Mucosa of rectum (tissue), 2 donors: ENCODE measurements around the gene PKP1.
A peak's percentile ranks its signal among the peaks of the same experiment; 100 is the strongest.

Source experiments
- H3K27ac ChIP-seq, 2 donors: one replicate each; pipeline ENCODE4 v1.7.0; 2013; ENCODE audit warnings: inconsistent platforms in 2 of 2, low read depth in 2 of 2, low read length in 2 of 2
- H3K27me3 ChIP-seq, 2 donors: one replicate each; pipeline ENCODE4 v1.7.0; 2013; ENCODE audit warnings: low read length in 2 of 2; ENCODE audit not compliant: control insufficient read depth in 2 of 2, insufficient read depth in 2 of 2
- H3K36me3 ChIP-seq, 2 donors: one replicate each; pipeline ENCODE4 v1.7.0; 2013; ENCODE audit warnings: low read length in 2 of 2; ENCODE audit not compliant: control insufficient read depth in 2 of 2, insufficient read depth in 2 of 2
- H3K4me1 ChIP-seq, 2 donors: one replicate each; pipeline ENCODE4 v1.7.0; 2013; ENCODE audit warnings: low read length in 2 of 2, mild to moderate bottlenecking in 1 of 2; ENCODE audit not compliant: control insufficient read depth in 2 of 2, insufficient read depth in 2 of 2
- H3K4me3 ChIP-seq, 2 donors: one replicate each; pipeline ENCODE4 v1.7.0; 2013; ENCODE audit warnings: low read length in 2 of 2
- H3K9ac ChIP-seq, 2 donors: one replicate each; pipeline ENCODE4 v1.7.0; 2013; ENCODE audit warnings: low read length in 2 of 2, low read depth in 1 of 2, mild to moderate bottlenecking in 1 of 2
- H3K9me3 ChIP-seq, 2 donors: one replicate each; pipeline ENCODE4 v1.7.0; 2013; ENCODE audit warnings: low read length in 2 of 2; ENCODE audit not compliant: control insufficient read depth in 2 of 2
- donor health status: healthy.
- donor health status: Normal muscosa, but diverticular disease.

The PKP1 gene

GRCh38 chr1:201291916-201292315, 8.6 kb downstream of the PKP1 start:
- Histone ChIP-seq H3K9ac (no peak overlapping the region), H3K9me3 (no peaks in the 10 kb centered on the region), H3K27me3 (peaks cover 0 to 7% of the 10 kb centered on the region in 2 donors), H3K36me3 (no peaks in the 10 kb centered on the region), H3K27ac (no peak overlapping the region), H3K4me3 (no peak overlapping the region), H3K4me1 (no peaks in the 10 kb centered on the region)

- Histone ChIP-seq H3K27ac (no peak overlapping the region), H3K27me3 (peaks cover 0 to 7% of the 10 kb centered on the region in 2 donors), H3K4me3 (no peak overlapping the region), H3K36me3 (no peaks in the 10 kb centered on the region), H3K9ac (no peak overlapping the region), H3K9me3 (no peaks in the 10 kb centered on the region), H3K4me1 (peaks cover 8 to 15% of the 10 kb centered on the region in 2 donors)
These were observed 11.6 kb downstream of the PKP1 start for GRCh38 chr1:201294876-201295275.

- peaks cover 0 to 7% of the 10 kb centered on the region in 2 donors for H3K27me3 ChIP-seq
- no peaks in the 10 kb centered on the region for H3K9me3 ChIP-seq
- H3K9ac ChIP-seq: no peak overlapping the region
- H3K4me1 ChIP-seq: peaks cover 11 to 20% of the 10 kb centered on the region in 2 donors
- H3K27ac ChIP-seq: no peak overlapping the region
- no peak overlapping the region for H3K4me3 ChIP-seq
- H3K36me3 ChIP-seq: no peaks in the 10 kb centered on the region
These were observed 12.0 kb downstream of the PKP1 start for GRCh38 chr1:201295346-201295745.

GRCh38 chr1:201295861-201296260, 12.6 kb downstream of the PKP1 start:
- no peaks in the 10 kb centered on the region for H3K9me3 ChIP-seq

GRCh38 chr1:201296352-201296751, 13.0 kb downstream of the PKP1 start:
- peaks cover 0 to 7% of the 10 kb centered on the region in 2 donors for H3K27me3 ChIP-seq
- H3K4me3 ChIP-seq: no peak overlapping the region
- H3K9me3 ChIP-seq: no peaks in the 10 kb centered on the region
- no peak overlapping the region for H3K27ac ChIP-seq
- peaks cover 16 to 28% of the 10 kb centered on the region in 2 donors for H3K4me1 ChIP-seq
- no peak overlapping the region for H3K9ac ChIP-seq
- H3K36me3 ChIP-seq: no peaks in the 10 kb centered on the region

More at GRCh38 chr1:201295861-201296260, 12.6 kb downstream of the PKP1 start:
- no peak overlapping the region for H3K4me3 ChIP-seq
- no peak overlapping the region for H3K9ac ChIP-seq
- H3K27ac ChIP-seq: no peak overlapping the region
- peaks cover 0 to 7% of the 10 kb centered on the region in 2 donors for H3K27me3 ChIP-seq
- H3K4me1 ChIP-seq: peaks cover 15 to 25% of the 10 kb centered on the region in 2 donors
- H3K36me3 ChIP-seq: no peaks in the 10 kb centered on the region

- H3K4me1 ChIP-seq: peaks cover 20 to 36% of the 10 kb centered on the region in 2 donors
- H3K9me3 ChIP-seq: no peaks in the 10 kb centered on the region
- no peak overlapping the region for H3K4me3 ChIP-seq
- H3K9ac ChIP-seq: no peak overlapping the region
- H3K27ac ChIP-seq: peak overlapping the region in 1 of 2 donors; percentile 63
- no peaks in the 10 kb centered on the region for H3K36me3 ChIP-seq
- peaks cover 0 to 7% of the 10 kb centered on the region in 2 donors for H3K27me3 ChIP-seq
These were observed 15.4 kb downstream of the PKP1 start for GRCh38 chr1:201298396-201299381.

GRCh38 chr1:201299968-201300367, 16.7 kb downstream of the PKP1 start:
- Histone ChIP-seq H3K9me3 (no peaks in the 10 kb centered on the region), H3K27me3 (peaks cover 0 to 7% of the 10 kb centered on the region in 2 donors), H3K27ac (peak overlapping the region in 1 of 2 donors; percentile 63), H3K4me1 (peaks cover 20 to 36% of the 10 kb centered on the region in 2 donors), H3K9ac (peak overlapping the region in 1 of 2 donors; percentile 7), H3K36me3 (no peaks in the 10 kb centered on the region), H3K4me3 (no peak overlapping the region)

GRCh38 chr1:201300641-201301040, 17.3 kb downstream of the PKP1 start:
- Histone ChIP-seq H3K27ac (peak overlapping the region in 1 of 2 donors; percentile 55), H3K4me3 (no peak overlapping the region), H3K4me1 (peaks cover 20 to 36% of the 10 kb centered on the region in 2 donors)

GRCh38 chr1:201302163-201303152, 19.2 kb downstream of the PKP1 start:
- H3K9me3 ChIP-seq: no peaks in the 10 kb centered on the region
- no peak overlapping the region for H3K27ac ChIP-seq
- no peak overlapping the region for H3K9ac ChIP-seq
- H3K4me3 ChIP-seq: no peak overlapping the region
- peaks cover 25 to 41% of the 10 kb centered on the region in 2 donors for H3K4me1 ChIP-seq
- H3K27me3 ChIP-seq: peaks cover 0 to 4% of the 10 kb centered on the region in 2 donors
- H3K36me3 ChIP-seq: no peaks in the 10 kb centered on the region

More at GRCh38 chr1:201300641-201301040, 17.3 kb downstream of the PKP1 start:
- peaks cover 0 to 7% of the 10 kb centered on the region in 2 donors for H3K27me3 ChIP-seq
- no peaks in the 10 kb centered on the region for H3K9me3 ChIP-seq
- H3K9ac ChIP-seq: no peak overlapping the region
- no peaks in the 10 kb centered on the region for H3K36me3 ChIP-seq
